ENCODE data around the gene ADAM12.

- TF ChIP-seq, protein P1, sequence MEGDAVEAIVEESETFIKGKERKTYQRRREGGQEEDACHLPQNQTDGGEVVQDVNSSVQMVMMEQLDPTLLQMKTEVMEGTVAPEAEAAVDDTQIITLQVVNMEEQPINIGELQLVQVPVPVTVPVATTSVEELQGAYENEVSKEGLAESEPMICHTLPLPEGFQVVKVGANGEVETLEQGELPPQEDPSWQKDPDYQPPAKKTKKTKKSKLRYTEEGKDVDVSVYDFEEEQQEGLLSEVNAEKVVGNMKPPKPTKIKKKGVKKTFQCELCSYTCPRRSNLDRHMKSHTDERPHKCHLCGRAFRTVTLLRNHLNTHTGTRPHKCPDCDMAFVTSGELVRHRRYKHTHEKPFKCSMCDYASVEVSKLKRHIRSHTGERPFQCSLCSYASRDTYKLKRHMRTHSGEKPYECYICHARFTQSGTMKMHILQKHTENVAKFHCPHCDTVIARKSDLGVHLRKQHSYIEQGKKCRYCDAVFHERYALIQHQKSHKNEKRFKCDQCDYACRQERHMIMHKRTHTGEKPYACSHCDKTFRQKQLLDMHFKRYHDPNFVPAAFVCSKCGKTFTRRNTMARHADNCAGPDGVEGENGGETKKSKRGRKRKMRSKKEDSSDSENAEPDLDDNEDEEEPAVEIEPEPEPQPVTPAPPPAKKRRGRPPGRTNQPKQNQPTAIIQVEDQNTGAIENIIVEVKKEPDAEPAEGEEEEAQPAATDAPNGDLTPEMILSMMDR (IDR thresholded peaks at IDR 0.05; ENCODE audit: borderline replicate concordance, extremely low read depth, low read length, poor library complexity, severe bottlenecking), result no peak
- TF ChIP-seq EZH2 (IDR thresholded peaks at IDR 0.05; ENCODE audit: borderline replicate concordance, low read depth, low read length, severe bottlenecking), result no peak
Observed at GRCh38 chr10:126004752-126005151, 383.5 kb downstream of the ADAM12 start.
